GM23338 (cell line): ENCODE data around the gene CSTPP1. TPM values are rescaled to one million over a fixed set of nuclear protein-coding genes. Genes with fewer than 3 reads are reported as not detected.

ENCODE experiments used
- ATAC-seq: fragments of 200-7000 bp; cut with Tn5 transposase; 3 replicates; pipeline ENCODE4 v1.9.1; 2020
- DNase-seq: peaks from one replicate; pipeline ENCODE4 v3.0.0-alpha.2; 2015; ENCODE audit warnings: low spot score
- H2AFZ ChIP-seq: fragments of 200-600 bp; sonication (generic); 2 replicates; pipeline ENCODE4 v1.8.0; 2016; ENCODE audit warnings: antibody characterized with exemption, mild to moderate bottlenecking, moderate library complexity
- H3F3A ChIP-seq: fragments of 200-600 bp; sonication (generic); replicated peaks from 2 replicates; pipeline ENCODE4 v1.8.0; 2017; ENCODE audit warnings: antibody characterized with exemption, mixed run types, low read depth
- H3K27ac ChIP-seq: fragments of 200-600 bp; sonication (generic); 2 replicates; pipeline ENCODE4 v1.6.1; 2016; ENCODE audit warnings: low read depth
- H3K27me3 ChIP-seq: fragments of 200-600 bp; sonication (generic); 2 replicates; pipeline ENCODE4 v1.8.0; 2016; ENCODE audit warnings: mild to moderate bottlenecking, mixed run types, moderate library complexity; ENCODE audit not compliant: insufficient read depth
- H3K36me3 ChIP-seq: fragments of 200-600 bp; sonication (generic); 2 replicates; pipeline ENCODE4 v1.8.0; 2016; ENCODE audit warnings: mild to moderate bottlenecking; ENCODE audit not compliant: insufficient read depth
- H3K4me1 ChIP-seq: fragments of 200-600 bp; sonication (generic); 2 replicates; pipeline ENCODE4 v1.8.0; 2016; ENCODE audit warnings: mild to moderate bottlenecking, moderate library complexity; ENCODE audit not compliant: insufficient read depth
- H3K4me2 ChIP-seq: fragments of 200-600 bp; sonication (generic); 2 replicates; pipeline ENCODE4 v1.7.1; 2017; ENCODE audit warnings: mixed run types
- H3K4me3 ChIP-seq: fragments of 200-600 bp; sonication (generic); 2 replicates; pipeline ENCODE4 v1.6.1; 2016; ENCODE audit warnings: mixed run types
- H3K79me2 ChIP-seq: fragments of 200-600 bp; sonication (generic); replicated peaks from 2 replicates; pipeline ENCODE4 v1.8.0; 2017; ENCODE audit warnings: mild to moderate bottlenecking; ENCODE audit not compliant: insufficient read depth
- H3K9me2 ChIP-seq: fragments of 200-600 bp; sonication (generic); 2 replicates; pipeline ENCODE4 v1.8.0; 2017; ENCODE audit not compliant: insufficient read depth
- H4K20me1 ChIP-seq: fragments of 200-600 bp; sonication (generic); replicated peaks from 2 replicates; pipeline ENCODE4 v1.8.0; 2017; ENCODE audit warnings: mild to moderate bottlenecking; ENCODE audit not compliant: insufficient read depth
- H3K27ac Mint-ChIP-seq: 2 replicates; pipeline ENCODE4 v1.8.0; 2020; ENCODE audit warnings: inconsistent platforms, mild to moderate bottlenecking, moderate library complexity, mixed read lengths
- H3K27me3 Mint-ChIP-seq: 3 replicates; pipeline ENCODE4 v1.8.0; 2022; ENCODE audit warnings: low read depth, mild to moderate bottlenecking, moderate library complexity, mixed read lengths, inconsistent platforms; ENCODE audit not compliant: insufficient read depth, poor library complexity
- H3K36me3 Mint-ChIP-seq: 3 replicates; pipeline ENCODE4 v1.8.0; 2021; ENCODE audit warnings: low read depth, mild to moderate bottlenecking, inconsistent platforms, moderate library complexity, mixed read lengths
- H3K4me1 Mint-ChIP-seq: 3 replicates; pipeline ENCODE4 v1.8.0; 2020; ENCODE audit warnings: mild to moderate bottlenecking, inconsistent platforms, mixed read lengths
- H3K4me3 Mint-ChIP-seq: 3 replicates; pipeline ENCODE4 v1.8.0; 2021; ENCODE audit warnings: moderate library complexity, mild to moderate bottlenecking, inconsistent platforms, mixed read lengths
- H3K9me3 Mint-ChIP-seq: 3 replicates; pipeline ENCODE4 v1.8.0; 2020; ENCODE audit warnings: moderate library complexity, mild to moderate bottlenecking, inconsistent platforms, mixed read lengths
- CREB1 ChIP-seq: fragments of 250-450 bp; sonication (Bioruptor Pico); IDR thresholded peaks from 2 replicates; pipeline ENCODE4 v1.5.0; 2020; ENCODE audit warnings: low read depth, mild to moderate bottlenecking, moderate library complexity
- CTCF ChIP-seq, 2 experiments: fragments of 200-600 bp in 1 of 2; sonication (generic) in 1 of 2; conservative IDR thresholded peaks; 2 replicates each; pipeline versions ENCODE4 v1.5.1 to v1.6.1; 2016 to 2017; ENCODE audit warnings: antibody characterized with exemption in 2 of 2, low read depth in 2 of 2, mild to moderate bottlenecking in 2 of 2, moderate library complexity in 1 of 2
- EZH2 ChIP-seq: fragments of 200-600 bp; sonication (generic); IDR thresholded peaks from one replicate; pipeline ENCODE4 v1.8.0; 2017; ENCODE audit warnings: antibody characterized with exemption, mild to moderate bottlenecking, low read depth; ENCODE audit not compliant: unreplicated experiment
- EZH2phosphoT487 ChIP-seq: fragments of 200-600 bp; sonication (generic); IDR thresholded peaks from one replicate; pipeline ENCODE4 v1.8.1; 2018; ENCODE audit warnings: antibody characterized with exemption; ENCODE audit not compliant: unreplicated experiment
- JUNB ChIP-seq: IDR thresholded peaks from one replicate; pipeline ENCODE4 v1.6.1; 2016; ENCODE audit warnings: antibody characterized with exemption; ENCODE audit not compliant: unreplicated experiment
- NANOG ChIP-seq: IDR thresholded peaks from 2 replicates; pipeline ENCODE4 v1.6.1; 2016; ENCODE audit warnings: antibody characterized with exemption, borderline replicate concordance
- REST ChIP-seq: IDR thresholded peaks from one replicate; pipeline ENCODE4 v1.6.1; 2018; ENCODE audit warnings: antibody characterized with exemption; ENCODE audit not compliant: unreplicated experiment
- ZNF114 ChIP-seq: fragments of 250-450 bp; sonication (Bioruptor Pico); IDR thresholded peaks from 2 replicates; pipeline ENCODE4 v1.5.0; 2020; ENCODE audit warnings: mild to moderate bottlenecking, moderate library complexity
- ZNF331 ChIP-seq: fragments of 250-450 bp; sonication (Bioruptor Pico); IDR thresholded peaks from 2 replicates; pipeline ENCODE4 v1.5.0; 2020; ENCODE audit warnings: low read depth, mild to moderate bottlenecking, moderate library complexity
- polyA plus RNA-seq: library from polyadenylated mRNA; unstranded; fragments of >200 nt; fragmentation: Nextera tagmentation; extraction: Ambion mirVana; gene quantifications from 2 replicates; pipeline ENCODE4 v1.2.1, GENCODE V29; 2016
- total RNA-seq: library from RNA; depleted of rRNA; stranded (reverse); fragments of >200 nt; shearing (Covaris generic); gene quantifications from 2 replicates; pipeline ENCODE4 v1.2.3, GENCODE V29; 2014

The CSTPP1 gene
- total and polyA plus RNA-seq, 2 experiments from 2014 or later: 23.5 to 42.6 TPM

- TF ChIP-seq CTCF (conservative IDR thresholded peaks at IDR 0.05; ENCODE audit: low read depth in 2 of 2) (no peak), REST (no peak), CREB1 (no peak), NANOG (no peak), EZH2 (no peak), EZH2phosphoT487 (no peak)
Observed at GRCh38 chr11:47106798-47107411, 170.3 kb downstream of the CSTPP1 start (continued).

GRCh38 chr11:47107744-47108143 is 171.2 kb downstream of the CSTPP1 start:
- Histone ChIP-seq H4K20me1 (no peaks in the 10 kb centered on the region), H3K4me1 (peaks cover 7% of the 10 kb centered on the region; the same call in 1 of the 2 replicates), H3K79me2 (no peaks in the 10 kb centered on the region), H3K4me3 (no peak overlapping the region), H3K9me2 (no peaks in the 10 kb centered on the region), H3K27ac (no peak overlapping the region), H3F3A (no peaks in the 10 kb centered on the region), H3K36me3 (no peaks in the 10 kb centered on the region), H3K4me2 (no peak overlapping the region), H2AFZ (no peak overlapping the region), H3K27me3 (no peaks in the 10 kb centered on the region)
- Mint-ChIP-seq H3K36me3 (no peaks in the 10 kb centered on the region), H3K27me3 (peaks cover 5% of the 10 kb centered on the region), H3K4me3 (no peak overlapping the region), H3K9me3 (no peaks in the 10 kb centered on the region), H3K27ac (no peak overlapping the region), H3K4me1 (peaks cover 9% of the 10 kb centered on the region)
- no peak for ATAC-seq
- no peak for DNase-seq
- TF ChIP-seq ZNF114 (CRISPR knock-in tag) (no peak), EZH2 (no peak), ZNF331 (CRISPR knock-in tag) (no peak), REST (no peak), CREB1 (no peak), JUNB (no peak)
